ENCODE results near the gene LTB. TPM values are rescaled to one million over a fixed set of nuclear protein-coding genes. Genes with fewer than 3 reads are reported as not detected.

Gene LTB
- total and polyA plus RNA-seq, 2 of the 13 experiments (the other 11 are each of a cell fraction or from before 2014, with no cell fraction given), result 0.09 to 0.22 TPM

GRCh38 chr6:31546958-31547726 lies 35.1 kb downstream of the LTB start, which contains the start of gene NFKBIL1 (continued):
- TF ChIP-seq DMTF1 (CRISPR knock-in tag; IDR thresholded peaks at IDR 0.05) (0 out of 2 replicates have a peak, but pooled peaks have one; percentile 29), KDM5B (CRISPR knock-in tag; IDR thresholded peaks at IDR 0.05; ENCODE audit: borderline replicate concordance) (no peak), SPEN (CRISPR knock-in tag; IDR thresholded peaks at IDR 0.05; ENCODE audit: low read depth) (peak; percentile 99), HOXA3 (CRISPR knock-in tag; IDR thresholded peaks at IDR 0.05) (peak; percentile 93), TRIM24 (CRISPR knock-in tag; IDR thresholded peaks at IDR 0.05) (no peak), ZNF652 (CRISPR knock-in tag; IDR thresholded peaks at IDR 0.05; ENCODE audit: borderline replicate concordance, low read depth) (0 out of 2 replicates have a peak, but pooled peaks have one; percentile 18), HMGA1 (CRISPR knock-in tag; conservative IDR thresholded peaks at IDR 0.05) (no peak), ZNF589 (CRISPR knock-in tag; conservative IDR thresholded peaks at IDR 0.05) (0 out of 2 replicates have a peak, but pooled peaks have one; percentile 74), ZHX2 (IDR thresholded peaks at IDR 0.05; ENCODE audit: low read depth) (peak; percentile 93), ZHX2 (CRISPR knock-in tag; IDR thresholded peaks at IDR 0.05; ENCODE audit: borderline replicate concordance) (no peak), BCL6 (CRISPR knock-in tag; IDR thresholded peaks at IDR 0.05) (peak; percentile 16; the same call in 1 of the 2 replicates), CEBPG (CRISPR knock-in tag; IDR thresholded peaks at IDR 0.05) (peak; percentile 91), ARNTL (CRISPR knock-in tag; IDR thresholded peaks at IDR 0.05) (peak; percentile 51; the same call in 1 of the 2 replicates), TFDP2 (CRISPR knock-in tag; IDR thresholded peaks at IDR 0.05) (peak; percentile 71), ZBTB1 (CRISPR knock-in tag; IDR thresholded peaks at IDR 0.05; ENCODE audit: borderline replicate concordance) (no peak), MIXL1 (CRISPR knock-in tag; IDR thresholded peaks at IDR 0.05) (peak; percentile 77)
- TF ChIP-seq, protein P1, sequence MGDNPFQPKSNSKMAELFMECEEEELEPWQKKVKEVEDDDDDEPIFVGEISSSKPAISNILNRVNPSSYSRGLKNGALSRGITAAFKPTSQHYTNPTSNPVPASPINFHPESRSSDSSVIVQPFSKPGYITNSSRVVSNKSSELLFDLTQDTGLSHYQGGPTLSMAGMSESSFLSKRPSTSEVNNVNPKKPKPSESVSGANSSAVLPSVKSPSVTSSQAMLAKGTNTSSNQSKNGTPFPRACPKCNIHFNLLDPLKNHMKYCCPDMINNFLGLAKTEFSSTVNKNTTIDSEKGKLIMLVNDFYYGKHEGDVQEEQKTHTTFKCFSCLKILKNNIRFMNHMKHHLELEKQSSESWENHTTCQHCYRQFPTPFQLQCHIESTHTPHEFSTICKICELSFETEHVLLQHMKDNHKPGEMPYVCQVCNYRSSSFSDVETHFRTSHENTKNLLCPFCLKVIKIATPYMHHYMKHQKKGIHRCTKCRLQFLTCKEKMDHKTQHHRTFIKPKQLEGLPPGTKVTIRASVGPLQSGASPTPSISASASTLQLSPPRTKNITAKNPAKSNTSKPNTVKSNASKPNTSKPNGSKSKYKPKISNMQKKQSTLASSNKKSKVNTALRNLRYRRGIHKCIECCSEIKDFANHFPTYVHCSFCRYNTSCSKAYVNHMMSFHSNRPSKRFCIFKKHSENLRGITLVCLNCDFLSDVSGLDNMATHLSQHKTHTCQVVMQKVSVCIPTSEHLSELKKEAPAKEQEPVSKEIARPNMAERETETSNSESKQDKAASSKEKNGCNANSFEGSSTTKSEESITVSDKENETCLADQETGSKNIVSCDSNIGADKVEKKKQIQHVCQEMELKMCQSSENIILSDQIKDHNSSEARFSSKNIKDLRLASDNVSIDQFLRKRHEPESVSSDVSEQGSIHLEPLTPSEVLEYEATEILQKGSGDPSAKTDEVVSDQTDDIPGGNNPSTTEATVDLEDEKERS (CRISPR knock-in tag; IDR thresholded peaks at IDR 0.05), result no peak
